Inflammatory macrophage treated with lipopolysaccharide for 1 hour (primary cell): ENCODE data around the gene DEPP1.

Experiments used
- DNase-seq, 2 donors: peaks; one replicate each; pipeline ENCODE4 v3.0.0-alpha.2; 2020 to 2022

Gene DEPP1

DNA sequence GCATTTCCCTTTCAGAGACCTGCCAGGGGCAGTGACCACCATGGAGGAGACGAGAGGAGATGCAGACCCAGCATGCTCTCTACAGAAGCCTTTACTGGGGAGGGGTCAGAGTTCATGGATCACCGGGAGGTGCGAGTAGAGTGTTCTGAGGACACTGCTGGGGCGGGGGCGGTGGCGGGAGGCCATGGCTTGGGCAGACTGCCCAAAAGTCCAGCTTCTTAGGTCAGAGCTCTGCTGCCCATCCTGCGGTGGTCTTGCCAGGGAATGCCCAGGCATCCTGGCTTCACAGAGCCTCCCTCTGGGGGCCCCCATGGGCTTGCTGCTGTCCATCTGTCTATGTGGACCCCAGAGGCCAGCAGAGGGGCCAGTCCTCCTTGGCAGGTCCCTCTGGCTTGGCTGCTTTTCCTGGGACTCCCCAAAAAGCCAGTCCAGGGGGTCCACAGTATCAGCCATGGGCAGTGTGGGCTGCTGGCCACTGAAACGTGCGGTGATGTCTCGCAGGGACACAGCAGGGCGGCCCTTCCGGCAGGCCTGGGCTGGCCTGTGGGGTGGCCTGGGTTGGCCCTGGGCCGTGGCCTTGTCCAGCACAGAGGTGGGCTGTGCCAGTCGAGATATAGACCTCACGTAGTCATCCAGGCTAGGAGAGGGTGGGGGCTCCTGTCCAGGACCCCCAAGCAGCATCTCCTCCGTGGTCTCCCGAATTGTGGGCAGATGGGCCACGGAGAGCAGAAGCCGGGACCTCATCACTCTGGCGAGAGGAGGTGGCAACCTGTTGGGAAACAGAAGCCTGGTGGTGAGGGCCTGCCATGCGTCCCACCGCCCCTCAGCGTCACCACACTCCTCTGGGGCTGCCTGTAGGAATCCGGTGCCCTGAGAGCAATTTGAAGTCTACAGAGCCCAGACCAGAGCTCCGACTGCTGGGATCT is 1.1 kb downstream of the DEPP1 start:
- no peak for DNase-seq

GRCh38 chr10:44976352-44977198 is 2.0 kb downstream of the DEPP1 start:
- no peak for DNase-seq

GRCh38 chr10:44975431-44976331 is 2.9 kb downstream of the DEPP1 start:
- DNase-seq: peak in 1 of 2 donors; percentile 56

DNA sequence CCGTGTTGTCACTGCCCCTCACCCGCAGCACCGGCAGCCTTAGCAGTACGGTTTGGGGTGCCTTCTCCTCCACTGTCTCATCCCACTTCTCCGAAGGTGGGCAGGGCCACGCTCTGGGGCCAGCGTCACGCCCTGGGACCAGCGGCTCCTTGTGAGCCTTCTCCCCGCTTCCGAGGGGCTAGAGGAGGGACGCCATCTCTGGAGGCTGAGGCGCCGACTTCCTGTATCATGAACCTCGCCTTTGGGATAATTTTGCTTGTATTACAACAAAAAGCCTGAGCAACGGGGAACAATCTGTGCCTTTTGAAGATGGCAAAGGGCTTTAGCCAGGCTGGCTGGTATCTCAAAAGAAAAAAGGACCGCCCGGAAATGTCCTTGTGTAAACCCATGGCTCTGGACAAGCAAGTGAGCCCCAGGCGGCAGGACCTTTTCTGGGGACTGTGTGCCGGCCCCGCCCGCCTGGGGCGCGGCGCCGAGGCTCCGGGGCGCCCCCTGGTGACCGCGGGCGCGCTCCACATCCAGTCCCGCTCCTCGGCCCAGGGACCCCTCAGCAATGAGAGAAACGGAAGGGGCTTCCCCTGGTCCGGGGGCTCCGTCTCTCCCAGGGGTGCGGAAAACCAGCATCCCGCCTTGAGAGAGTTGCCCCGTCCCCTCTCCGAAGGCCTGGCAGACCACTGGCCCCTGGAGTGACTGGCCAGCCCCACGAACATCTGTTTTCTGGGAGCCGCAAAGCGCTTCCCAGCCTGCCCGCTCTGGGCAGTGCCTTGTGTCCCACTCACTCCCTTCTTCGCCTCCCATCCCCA is 3.8 kb downstream of the DEPP1 start:
- DNase-seq: peak; percentile 65 to 74

DNA sequence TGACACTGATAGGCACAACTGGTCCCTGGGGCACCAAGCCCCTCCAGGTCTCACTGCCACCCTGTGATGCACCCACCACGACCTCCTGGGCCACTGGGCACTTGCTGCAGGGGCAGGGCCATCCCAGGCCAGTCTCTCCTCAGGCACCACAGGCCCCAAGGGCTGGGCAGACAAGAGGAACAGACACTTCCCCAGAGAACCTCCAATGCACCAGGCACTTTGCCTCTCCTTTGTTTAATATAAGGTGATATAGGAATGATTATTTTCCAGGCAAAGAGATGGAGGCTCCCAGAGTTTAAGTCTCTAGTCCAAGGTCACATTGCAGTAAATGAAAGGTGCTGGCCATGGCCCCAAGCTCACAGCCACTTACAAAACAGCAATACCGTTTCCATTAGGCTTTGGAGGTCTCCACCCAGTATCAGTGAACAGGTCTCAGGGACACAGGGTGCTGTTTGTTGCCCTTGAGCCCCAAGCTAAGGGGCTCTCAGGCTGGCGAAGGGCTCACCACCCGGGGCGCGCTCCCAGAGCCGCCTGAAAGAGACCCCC is 4.5 kb downstream of the DEPP1 start:
- no peak for DNase-seq

GRCh38 chr10:44973323-44974081 is 5.1 kb downstream of the DEPP1 start:
- peak; percentile 69 to 97 for DNase-seq

DNA sequence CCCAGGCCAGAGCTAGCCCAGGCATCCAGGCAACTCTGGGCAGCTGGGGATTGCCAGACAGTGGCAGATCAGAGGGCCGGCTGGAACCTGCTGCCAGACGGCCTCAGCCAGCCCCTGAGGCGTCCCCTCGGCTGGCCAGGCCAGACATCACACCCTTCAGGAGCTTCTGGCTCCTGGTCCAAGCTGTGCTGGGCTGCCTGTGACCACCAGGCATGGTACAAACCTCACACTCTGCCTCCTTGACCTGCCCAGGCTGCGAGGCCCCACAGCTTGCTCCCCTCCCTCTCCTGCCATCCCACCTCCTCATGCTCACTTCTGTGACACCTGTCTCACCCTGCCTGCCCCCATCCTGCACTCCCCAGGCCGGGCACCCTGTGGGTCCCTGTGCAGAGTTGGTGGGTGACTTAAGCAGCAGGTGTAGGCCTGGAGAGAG is 5.7 kb downstream of the DEPP1 start:
- DNase-seq: no peak

DNA sequence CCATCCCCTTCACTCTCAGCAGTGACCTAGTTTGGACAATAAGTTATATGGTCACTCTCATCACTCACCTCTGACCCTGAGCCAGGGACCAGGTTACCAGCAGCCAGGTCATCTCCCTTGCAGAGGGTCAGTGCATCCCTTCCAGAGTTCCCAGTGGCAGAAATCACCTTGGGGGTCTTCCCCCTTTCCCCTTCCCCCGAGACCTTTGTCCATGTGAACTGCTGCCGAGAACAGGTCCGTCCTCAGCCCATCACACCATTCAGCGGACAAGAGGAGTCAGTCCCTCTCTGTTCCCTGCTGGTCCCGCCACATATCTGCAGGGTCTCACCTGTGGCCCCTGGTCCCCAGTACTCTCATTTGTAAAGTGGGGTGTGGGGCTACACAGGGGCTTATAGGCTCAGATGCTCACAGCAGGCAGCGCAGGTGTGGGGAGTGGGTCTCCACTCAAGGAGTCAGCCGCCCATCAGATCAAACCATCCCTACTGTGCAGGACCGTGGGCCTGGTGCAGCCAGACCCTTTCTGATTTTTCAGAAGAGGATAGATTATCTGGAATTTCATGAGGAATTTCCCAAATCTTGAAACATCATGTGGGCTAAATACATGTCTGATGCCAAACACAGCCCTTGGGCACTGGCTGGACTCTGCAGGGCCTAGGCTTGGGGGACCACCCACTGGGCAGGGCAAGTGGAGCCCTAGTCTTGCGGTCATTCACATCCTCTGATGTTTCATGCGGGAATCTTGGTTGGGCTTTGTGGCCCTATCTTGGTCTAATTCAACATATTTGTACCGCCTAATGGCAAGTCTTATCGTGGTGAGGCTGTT is 6.5 kb downstream of the DEPP1 start:
- DNase-seq: peak; percentile 69 to 72

GRCh38 chr10:44971434-44971833 is 7.2 kb downstream of the DEPP1 start:
- no peak for DNase-seq

GRCh38 chr10:44970812-44971395 is 7.7 kb downstream of the DEPP1 start:
- DNase-seq: no peak

DNA sequence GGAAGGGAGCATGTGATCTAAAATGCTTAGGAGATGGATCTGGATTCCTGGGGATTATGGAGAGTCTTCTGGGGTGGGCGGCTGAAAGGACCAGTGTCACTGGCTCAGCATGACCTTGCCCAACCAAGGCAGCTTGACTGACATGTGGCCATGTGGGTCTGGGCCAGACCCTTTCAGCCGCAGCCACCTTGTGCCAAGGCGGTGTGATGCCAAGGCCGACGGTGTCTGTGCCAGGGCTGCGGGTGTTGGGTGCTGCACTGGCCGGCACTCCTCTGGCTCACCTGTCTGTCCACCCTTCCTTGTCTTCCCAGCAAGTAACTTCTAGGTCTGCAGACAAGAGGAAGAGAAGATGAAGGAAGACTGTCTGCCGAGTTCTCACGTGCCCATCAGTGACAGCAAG is 8.8 kb downstream of the DEPP1 start:
- no peak for DNase-seq

DNA sequence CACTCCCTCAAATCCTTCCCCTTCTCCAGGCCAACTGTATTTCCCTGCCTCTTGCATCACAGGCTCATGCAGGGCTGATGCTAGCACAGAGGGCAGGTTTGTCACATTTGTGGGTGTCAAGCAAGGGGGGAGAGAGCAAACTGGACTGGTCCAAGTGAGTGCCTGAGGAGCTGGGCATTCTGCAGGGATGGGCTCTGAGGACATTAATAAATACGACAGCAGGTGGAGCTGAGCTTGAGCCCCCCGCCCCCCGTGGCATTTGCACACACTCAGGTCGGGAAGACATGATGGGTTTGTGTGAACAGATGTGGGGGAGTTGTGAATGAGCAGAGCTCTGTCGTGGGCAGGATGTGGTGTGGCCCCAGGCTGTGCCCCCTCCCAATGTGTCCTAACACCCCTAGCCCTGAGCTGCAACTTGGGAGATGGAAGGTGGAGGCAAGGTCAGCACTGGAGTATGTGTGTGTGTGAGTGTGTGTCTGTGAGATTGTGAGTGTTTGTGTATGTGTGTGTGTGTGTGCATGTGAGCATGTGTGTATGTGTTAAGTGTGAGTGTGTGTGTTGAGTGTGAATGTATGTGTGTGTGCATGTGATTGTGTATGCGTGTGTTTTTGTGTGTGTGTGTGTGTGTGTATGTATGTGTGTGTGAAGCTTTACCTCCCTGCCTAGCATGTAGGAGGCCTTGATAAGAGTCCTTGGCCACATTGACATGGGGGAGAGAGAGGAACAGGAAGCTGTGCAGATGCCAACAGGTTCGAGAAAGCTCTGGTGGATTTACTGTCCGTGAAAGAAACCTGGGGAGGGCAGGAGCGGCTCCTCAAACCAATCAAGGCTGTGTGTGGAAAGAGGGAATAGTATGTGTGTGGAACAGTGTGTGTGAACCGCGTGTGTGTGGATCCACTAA is 9.9 kb downstream of the DEPP1 start:
- no peak for DNase-seq

- peak; percentile 91 to 97 for DNase-seq
These were observed 10.5 kb downstream of the DEPP1 start for GRCh38 chr10:44968091-44968490.

DNA sequence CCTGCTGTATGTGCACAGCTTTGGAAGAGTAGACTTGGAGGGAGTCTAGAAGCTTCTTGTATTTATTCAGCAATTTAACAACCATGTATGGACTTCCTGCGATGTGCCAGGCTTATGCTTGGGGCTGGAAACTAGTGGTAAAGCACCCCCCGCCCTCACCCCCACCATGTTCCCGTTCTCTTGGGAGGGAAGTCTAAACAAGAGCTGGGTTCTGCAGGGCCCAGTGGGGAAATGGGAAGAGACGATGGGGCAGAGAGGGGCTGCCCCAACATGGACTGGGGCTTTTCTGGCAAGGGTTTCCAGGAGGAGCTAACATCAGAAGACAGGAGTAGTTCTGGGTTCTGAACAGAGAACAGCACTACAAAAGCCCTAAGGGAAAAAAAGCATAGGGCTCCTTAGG is 11.0 kb downstream of the DEPP1 start:
- DNase-seq: peak; percentile 75 to 86

- peak in 1 of 2 donors; percentile 48 for DNase-seq
These were observed 11.6 kb downstream of the DEPP1 start for GRCh38 chr10:44966816-44967509.

GRCh38 chr10:44966129-44966815 is 12.3 kb downstream of the DEPP1 start:
- DNase-seq: peak; percentile 77 to 89

- no peak for DNase-seq
These were observed 12.9 kb downstream of the DEPP1 start for GRCh38 chr10:44965651-44966097.
